Lung microvascular endothelial cell (primary cell): Measurements from ENCODE around the gene GHSR. TPM values are rescaled to one million over a fixed set of nuclear protein-coding genes. Genes with fewer than 3 reads are reported as not detected.

Source experiments
- DNase-seq, 2 donors: peaks; one replicate each; pipeline versions ENCODE4 v3.0.0 to v3.0.0-alpha.2; 2010; ENCODE audit warnings: low read depth in 2 of 2
- total RNA-seq: library from RNA; depleted of rRNA; stranded (reverse); fragments of >200 nt; gene quantifications from 2 replicates; pipeline ENCODE4 v1.2.1, GENCODE V29; 2014

The GHSR gene, protein sequence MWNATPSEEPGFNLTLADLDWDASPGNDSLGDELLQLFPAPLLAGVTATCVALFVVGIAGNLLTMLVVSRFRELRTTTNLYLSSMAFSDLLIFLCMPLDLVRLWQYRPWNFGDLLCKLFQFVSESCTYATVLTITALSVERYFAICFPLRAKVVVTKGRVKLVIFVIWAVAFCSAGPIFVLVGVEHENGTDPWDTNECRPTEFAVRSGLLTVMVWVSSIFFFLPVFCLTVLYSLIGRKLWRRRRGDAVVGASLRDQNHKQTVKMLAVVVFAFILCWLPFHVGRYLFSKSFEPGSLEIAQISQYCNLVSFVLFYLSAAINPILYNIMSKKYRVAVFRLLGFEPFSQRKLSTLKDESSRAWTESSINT
- total RNA-seq, result not detected in 2 replicates

GRCh38 chr3:172447611-172448579 lies at the start of gene GHSR:
Gene GHSR (minus strand): TSS chr3:172448456. CDS start chr3:172448413, 43 bp downstream.
- DNase-seq, result no peak

GRCh38 chr3:172490198-172490669 lies 42.0 kb upstream of the GHSR start:
- DNase-seq, result peak; percentile 78 to 87

- DNase-seq, result peak in 1 of 2 donors; percentile 6
Measured at GRCh38 chr3:172478116-172478515, 29.9 kb upstream of the GHSR start.

GRCh38 chr3:172476347-172476746 lies 28.1 kb upstream of the GHSR start:
- DNase-seq, result peak in 1 of 2 donors; percentile 4

DNA sequence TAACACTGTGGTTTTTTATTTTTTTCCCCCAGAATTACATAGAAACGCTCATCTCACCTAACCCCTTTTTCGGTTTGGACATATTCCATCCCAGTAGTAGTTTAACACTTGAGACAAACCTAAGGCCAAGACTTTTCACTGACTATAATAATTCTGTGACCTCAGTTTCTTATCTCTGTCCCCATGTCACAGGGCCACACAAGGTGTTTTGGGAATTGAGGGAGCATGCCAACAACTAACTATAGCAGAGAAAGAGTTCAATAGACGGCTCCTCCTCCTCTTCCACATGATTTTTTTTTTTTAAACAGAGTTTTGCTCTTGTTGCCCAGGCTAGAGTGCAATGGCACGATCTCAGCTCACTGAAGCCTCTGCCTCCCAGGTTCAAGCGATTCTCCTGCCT lies 27.4 kb upstream of the GHSR start:
- DNase-seq, result no peak

- DNase-seq, result no peak
Measured at GRCh38 chr3:172471903-172472302, 23.6 kb upstream of the GHSR start.

DNA sequence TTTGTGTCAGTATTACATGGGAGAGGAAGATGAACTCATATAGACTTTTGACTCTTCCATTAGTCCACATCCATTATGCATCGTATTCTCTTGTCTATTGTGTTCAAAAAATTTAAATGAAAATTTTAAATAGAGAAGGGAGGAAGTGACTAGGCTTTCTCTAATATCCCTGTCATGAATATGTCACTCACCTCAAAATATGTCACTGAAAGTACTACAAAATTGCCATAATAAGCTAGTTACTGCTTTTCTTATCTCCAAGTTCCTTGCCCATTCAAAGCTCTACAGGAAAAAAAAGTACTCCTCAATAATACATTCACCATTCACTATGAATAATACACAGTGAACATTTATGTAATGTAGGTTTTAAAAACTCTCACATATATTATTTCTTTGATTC lies 22.3 kb upstream of the GHSR start:
- DNase-seq, result no peak

GRCh38 chr3:172467170-172467824 lies 19.0 kb upstream of the GHSR start:
- peak in 1 of 2 donors; percentile 92 for DNase-seq

DNA sequence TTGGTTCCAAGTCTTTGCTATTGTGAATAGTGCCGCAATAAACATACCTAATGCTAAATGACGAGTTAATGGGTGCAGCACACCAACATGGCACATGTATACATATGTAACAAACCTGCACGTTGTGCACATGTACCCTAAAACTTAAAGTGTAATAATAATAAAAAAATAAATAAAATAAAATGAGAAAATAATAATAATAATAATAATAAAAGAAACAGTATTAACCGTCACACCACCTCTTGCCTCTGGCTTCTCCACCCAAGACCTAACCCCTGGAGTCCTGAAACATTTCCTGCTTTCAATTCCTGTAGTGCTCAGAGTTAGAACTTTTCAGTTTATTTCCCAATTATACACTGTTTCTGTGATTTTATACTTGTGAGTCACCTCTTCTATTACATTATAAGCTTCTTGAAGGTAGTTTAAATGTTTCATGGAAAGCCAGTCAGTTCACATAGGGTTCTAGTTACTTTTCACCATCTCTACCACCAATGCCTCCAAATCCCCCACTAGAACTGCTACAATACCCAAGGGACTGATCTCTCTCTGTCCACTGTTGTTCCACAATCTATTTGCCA lies 18.4 kb upstream of the GHSR start:
- DNase-seq, result peak in 1 of 2 donors; percentile 32

- DNase-seq, result no peak
Measured at GRCh38 chr3:172465281-172465680, 17.0 kb upstream of the GHSR start.

GRCh38 chr3:172464306-172464705 lies 16.1 kb upstream of the GHSR start:
- no peak for DNase-seq

DNA sequence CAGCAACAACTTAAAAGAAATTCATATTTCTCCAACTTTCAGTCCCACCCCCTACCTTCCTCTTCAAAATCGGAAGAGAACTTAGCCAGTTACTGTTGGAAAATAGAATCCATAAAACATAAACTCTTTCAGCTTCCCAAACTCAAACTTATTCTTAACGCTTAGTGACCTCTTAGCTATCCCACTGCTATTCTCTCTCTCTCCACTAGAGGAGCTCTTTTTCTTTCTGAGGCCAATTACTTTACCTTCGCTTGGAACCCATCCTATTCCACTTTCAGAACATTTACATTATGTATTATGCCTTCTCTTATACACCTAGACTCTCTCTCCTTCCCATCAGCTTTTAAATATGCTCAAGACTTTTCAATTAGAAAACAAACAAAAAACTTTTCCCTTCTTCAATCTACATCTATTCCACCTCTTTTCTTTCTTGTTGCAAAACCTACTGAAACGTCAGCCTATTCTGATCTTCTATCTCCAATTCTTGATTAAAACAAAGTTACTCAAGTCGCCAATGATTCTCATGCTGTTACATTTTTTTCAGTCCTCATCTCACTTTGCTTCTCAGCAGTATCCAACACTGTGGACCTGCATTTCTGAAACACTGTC lies 13.4 kb upstream of the GHSR start:
- DNase-seq, result peak; percentile 43 to 44

GRCh38 chr3:172456404-172456803 lies 8.1 kb upstream of the GHSR start:
- DNase-seq, result no peak

- no peak for DNase-seq
Measured at GRCh38 chr3:172454180-172454579, 5.9 kb upstream of the GHSR start.

DNA sequence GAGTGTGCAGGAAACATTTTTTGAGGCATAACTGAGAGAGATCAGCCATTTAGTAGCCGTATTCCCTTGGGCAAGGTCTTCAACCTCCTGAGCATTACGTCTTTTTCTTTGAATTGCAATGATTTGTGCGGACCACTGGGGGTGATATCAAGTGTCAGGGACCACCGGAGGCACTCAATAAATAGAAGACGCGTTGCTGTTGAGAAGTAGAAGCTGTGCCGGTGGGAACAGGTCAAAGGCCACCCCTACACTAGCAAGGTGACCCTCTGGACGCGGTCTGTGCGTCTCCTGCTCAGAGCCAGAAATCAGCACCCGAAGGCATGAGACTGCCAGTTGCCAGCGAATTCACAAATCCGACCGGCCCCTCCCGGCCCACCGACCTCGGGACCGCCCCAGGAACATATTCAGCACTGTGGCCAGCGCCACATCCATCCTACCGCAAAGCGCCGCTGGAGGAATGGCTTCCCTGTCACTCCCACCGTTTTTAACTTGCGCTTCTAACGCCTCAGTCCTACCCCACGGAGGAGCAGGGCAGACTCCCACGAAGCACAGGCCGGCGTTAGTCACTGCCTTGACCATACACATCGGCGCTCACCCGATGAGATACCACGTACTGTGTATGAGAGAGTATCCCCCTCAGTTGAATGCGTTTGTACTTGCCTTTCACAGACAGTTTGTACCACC lies 1.4 kb upstream of the GHSR start:
- DNase-seq, result peak; percentile 47 to 48

DNA sequence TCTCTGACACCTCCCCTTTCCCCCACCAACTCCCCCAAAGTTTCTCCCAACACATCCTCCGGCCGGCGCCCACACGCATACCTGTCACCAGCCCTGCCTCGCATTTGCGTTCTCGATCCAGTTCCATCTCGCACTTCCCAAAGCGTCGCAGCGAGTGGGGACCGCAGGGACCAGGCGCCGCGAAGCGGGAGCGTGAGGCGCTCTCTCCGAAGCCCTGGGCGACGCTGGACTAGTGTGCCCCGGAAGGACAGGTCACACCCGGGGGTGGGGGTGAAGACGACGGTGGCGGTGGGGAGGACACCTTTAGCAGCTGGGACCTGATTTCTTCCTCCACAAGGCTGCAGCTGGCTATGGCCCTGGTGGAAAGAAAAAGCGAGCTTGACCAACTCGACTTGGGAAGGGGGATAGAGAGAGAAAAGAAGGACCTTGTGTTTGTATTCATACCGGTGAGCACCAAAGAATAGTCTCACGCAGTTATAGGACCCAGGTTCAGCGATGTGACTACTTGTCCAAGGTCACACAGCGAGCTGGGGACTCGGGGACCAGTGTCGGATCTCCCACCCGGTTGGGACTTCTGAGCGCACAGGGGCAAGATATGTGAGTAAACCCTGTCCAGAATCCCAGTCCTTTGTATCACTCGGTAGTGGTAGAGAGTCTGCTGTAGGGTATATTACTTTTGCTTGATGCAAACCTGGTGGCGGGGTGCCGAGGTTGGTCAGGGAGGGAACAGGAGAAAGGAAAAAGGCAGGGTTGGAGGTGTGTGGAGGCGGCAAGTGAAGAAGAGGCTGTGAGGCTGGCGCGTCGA lies 607 bp upstream of the GHSR start:
- no peak for DNase-seq

- no peak for DNase-seq
Measured at GRCh38 chr3:172446198-172446597, 2.1 kb downstream of the GHSR start.

DNA sequence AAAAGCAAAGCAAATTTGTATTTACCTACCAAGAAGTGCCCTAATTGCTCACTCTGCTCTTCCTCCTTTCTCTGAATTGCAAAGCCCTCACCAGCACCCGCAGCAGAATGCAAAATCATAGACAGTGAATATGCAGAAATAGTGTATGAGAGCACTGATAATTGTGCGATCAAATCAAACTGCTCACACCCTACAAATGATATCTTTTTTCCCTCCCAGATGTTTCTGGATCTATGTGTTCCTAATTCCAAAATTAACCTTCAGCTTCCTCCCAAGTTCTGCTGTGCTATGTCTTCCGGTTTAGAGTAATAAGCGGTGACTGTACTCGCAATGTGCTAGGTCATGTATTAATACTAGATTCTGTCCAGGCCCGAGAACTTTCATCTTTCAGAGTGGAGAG lies 3.4 kb downstream of the GHSR start:
- DNase-seq, result no peak

GRCh38 chr3:172442606-172443005 lies 5.7 kb downstream of the GHSR start:
- no peak for DNase-seq
